ENCODE measurements around the gene RIPPLY3.
"Not testable (repeated sequence)": the region's sequence is repeated elsewhere in the genome, so short reads cannot be mapped to it uniquely, and the experiment has no call there.

RIPPLY3 gene

GRCh38 chr21:37045149-37045548 is 38.6 kb downstream of the RIPPLY3 start:
- H3K4me1 ChIP-seq (ENCODE audit: insufficient read depth, low read length, severe bottlenecking): peaks cover 11% of the 10 kb centered on the region
- H3K36me3 ChIP-seq (ENCODE audit: insufficient read depth, low read length): no peaks in the 10 kb centered on the region; the same call in 1 of the 2 replicates
- TF ChIP-seq EZH2 (IDR thresholded peaks at IDR 0.05; ENCODE audit: borderline replicate concordance, low read length) (no peak), CTCF (IDR thresholded peaks at IDR 0.05; ENCODE audit: low read length) (no peak)
- no peaks in the 10 kb centered on the region for H3K9me3 ChIP-seq (ENCODE audit: low read length)
- no peak overlapping the region for H3K27ac ChIP-seq (ENCODE audit: low read depth, low read length, poor library complexity, severe bottlenecking)
- H3K79me2 ChIP-seq (ENCODE audit: insufficient read depth, low read length): no peaks in the 10 kb centered on the region
- H3K4me3 ChIP-seq (ENCODE audit: low read depth, low read length, poor library complexity, severe bottlenecking): no peak overlapping the region
- H3K27me3 ChIP-seq (ENCODE audit: insufficient read depth, low read length): no peaks in the 10 kb centered on the region
- no peak overlapping the region for H3K9ac ChIP-seq (ENCODE audit: low read length)
- H3K4me2 ChIP-seq (ENCODE audit: low read length): no peak overlapping the region; the same call in 1 of the 2 replicates
- no peaks in the 10 kb centered on the region for H3F3A ChIP-seq (ENCODE audit: insufficient read depth, low read length)
- H2AFZ ChIP-seq (ENCODE audit: low read length): no peak overlapping the region
- no peaks in the 10 kb centered on the region for H4K20me1 ChIP-seq (ENCODE audit: insufficient read depth, low read length)
- no peaks in the 10 kb centered on the region for H3K9me2 ChIP-seq (ENCODE audit: low read depth, low read length)

DNA sequence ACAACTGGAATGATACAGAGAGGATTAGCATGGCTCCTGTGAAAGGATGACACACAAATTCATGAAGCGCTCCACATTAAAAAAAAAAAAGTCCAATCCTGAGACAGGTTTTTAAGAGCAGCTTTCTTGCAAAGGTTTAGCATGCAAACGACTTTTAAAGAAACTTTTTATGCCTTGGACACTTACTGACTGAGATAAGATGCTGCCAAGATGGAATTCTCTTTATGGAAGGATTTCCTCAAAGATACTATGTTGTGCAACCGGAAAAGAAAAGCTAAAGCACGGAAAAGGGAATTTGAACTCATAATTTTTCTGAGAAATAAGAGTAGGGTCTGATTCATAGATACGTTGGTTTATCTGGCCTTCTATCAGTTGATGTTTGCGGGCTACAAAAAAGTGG is 39.1 kb downstream of the RIPPLY3 start:
- Histone ChIP-seq H3K4me2 (ENCODE audit: low read length) (no peak overlapping the region; the same call in 1 of the 2 replicates), H3K4me1 (ENCODE audit: insufficient read depth, low read length, severe bottlenecking) (peaks cover 11% of the 10 kb centered on the region), H3K9ac (ENCODE audit: low read length) (no peak overlapping the region), H3K9me3 (ENCODE audit: low read length) (no peaks in the 10 kb centered on the region), H3F3A (ENCODE audit: insufficient read depth, low read length) (no peaks in the 10 kb centered on the region), H3K27ac (ENCODE audit: low read depth, low read length, poor library complexity, severe bottlenecking) (no peak overlapping the region), H2AFZ (ENCODE audit: low read length) (no peak overlapping the region), H3K4me3 (ENCODE audit: low read depth, low read length, poor library complexity, severe bottlenecking) (no peak overlapping the region), H3K36me3 (ENCODE audit: insufficient read depth, low read length) (no peaks in the 10 kb centered on the region; the same call in 1 of the 2 replicates), H3K27me3 (ENCODE audit: insufficient read depth, low read length) (no peaks in the 10 kb centered on the region), H4K20me1 (ENCODE audit: insufficient read depth, low read length) (no peaks in the 10 kb centered on the region), H3K79me2 (ENCODE audit: insufficient read depth, low read length) (no peaks in the 10 kb centered on the region), H3K9me2 (ENCODE audit: low read depth, low read length) (no peaks in the 10 kb centered on the region)
- TF ChIP-seq EZH2 (IDR thresholded peaks at IDR 0.05; ENCODE audit: borderline replicate concordance, low read length) (no peak), CTCF (IDR thresholded peaks at IDR 0.05; ENCODE audit: low read length) (no peak)

- Histone ChIP-seq H4K20me1 (ENCODE audit: insufficient read depth, low read length) (no peaks in the 10 kb centered on the region), H3K4me3 (ENCODE audit: low read depth, low read length, poor library complexity, severe bottlenecking) (no peak overlapping the region), H3K4me2 (ENCODE audit: low read length) (no peak overlapping the region), H3K27me3 (ENCODE audit: insufficient read depth, low read length) (no peaks in the 10 kb centered on the region), H3K79me2 (ENCODE audit: insufficient read depth, low read length) (no peaks in the 10 kb centered on the region), H3K9me2 (ENCODE audit: low read depth, low read length) (no peaks in the 10 kb centered on the region), H3F3A (ENCODE audit: insufficient read depth, low read length) (no peaks in the 10 kb centered on the region), H3K4me1 (ENCODE audit: insufficient read depth, low read length, severe bottlenecking) (peaks cover 11% of the 10 kb centered on the region), H3K9me3 (ENCODE audit: low read length) (no peaks in the 10 kb centered on the region), H2AFZ (ENCODE audit: low read length) (no peak overlapping the region), H3K9ac (ENCODE audit: low read length) (no peak overlapping the region), H3K27ac (ENCODE audit: low read depth, low read length, poor library complexity, severe bottlenecking) (no peak overlapping the region), H3K36me3 (ENCODE audit: insufficient read depth, low read length) (no peaks in the 10 kb centered on the region; the same call in 1 of the 2 replicates)
- TF ChIP-seq EZH2 (IDR thresholded peaks at IDR 0.05; ENCODE audit: borderline replicate concordance, low read length): no peak
- TF ChIP-seq CTCF (IDR thresholded peaks at IDR 0.05; ENCODE audit: low read length): no peak
Observed at GRCh38 chr21:37047079-37047478, 40.6 kb downstream of the RIPPLY3 start.

GRCh38 chr21:37049741-37050140 is 43.2 kb downstream of the RIPPLY3 start:
- H3F3A ChIP-seq (ENCODE audit: insufficient read depth, low read length); H3K4me1 ChIP-seq (ENCODE audit: insufficient read depth, low read length, severe bottlenecking); H3K36me3 ChIP-seq (ENCODE audit: insufficient read depth, low read length); H3K27ac ChIP-seq (ENCODE audit: low read depth, low read length, poor library complexity, severe bottlenecking); H3K9me3 ChIP-seq (ENCODE audit: low read length); H3K9ac ChIP-seq (ENCODE audit: low read length); H3K9me2 ChIP-seq (ENCODE audit: low read depth, low read length); H3K4me3 ChIP-seq (ENCODE audit: low read depth, low read length, poor library complexity, severe bottlenecking); H3K27me3 ChIP-seq (ENCODE audit: insufficient read depth, low read length); H3K4me2 ChIP-seq (ENCODE audit: low read length); H3K79me2 ChIP-seq (ENCODE audit: insufficient read depth, low read length); H2AFZ ChIP-seq (ENCODE audit: low read length); H4K20me1 ChIP-seq (ENCODE audit: insufficient read depth, low read length): not testable (repeated sequence)
